DMS53 treated with DMSO at 0.1 percent for 48 hours (cell line): ENCODE data around the gene CSRNP3.

Experiments
- DNase-seq: peaks from one replicate; lab custom pipeline; 2025; ENCODE audit not compliant: unreplicated experiment; lab: John Stamatoyannopoulos, UW

Gene CSRNP3

GRCh38 chr2:165470361-165470760 is 863 bp downstream of the CSRNP3 start:
- DNase-seq, result no peak

- DNase-seq, result no peak
Measured at GRCh38 chr2:165471349-165471950, 2.0 kb downstream of the CSRNP3 start.

- no peak for DNase-seq
Measured at GRCh38 chr2:165472922-165473321, 3.4 kb downstream of the CSRNP3 start.

- peak; percentile 17 for DNase-seq
Measured at GRCh38 chr2:165474619-165475276, 5.2 kb downstream of the CSRNP3 start.

- DNase-seq, result no peak
Measured at GRCh38 chr2:165475277-165476004, 5.9 kb downstream of the CSRNP3 start.

GRCh38 chr2:165479856-165480255 is 10.4 kb downstream of the CSRNP3 start:
- no peak for DNase-seq

GRCh38 chr2:165494573-165494972 is 25.1 kb downstream of the CSRNP3 start:
- no peak for DNase-seq

- no peak for DNase-seq
Measured at GRCh38 chr2:165497659-165498317, 28.3 kb downstream of the CSRNP3 start.

- no peak for DNase-seq
Measured at GRCh38 chr2:165499131-165499530, 29.6 kb downstream of the CSRNP3 start.

GRCh38 chr2:165500001-165500400 is 30.5 kb downstream of the CSRNP3 start:
- DNase-seq, result no peak

- DNase-seq, result no peak
Measured at GRCh38 chr2:165500816-165501215, 31.3 kb downstream of the CSRNP3 start.

- no peak for DNase-seq
Measured at GRCh38 chr2:165505514-165505913, 36.0 kb downstream of the CSRNP3 start.

GRCh38 chr2:165508927-165509326 is 39.4 kb downstream of the CSRNP3 start:
- no peak for DNase-seq

GRCh38 chr2:165513479-165513878 is 44.0 kb downstream of the CSRNP3 start:
- no peak for DNase-seq

- DNase-seq, result no peak
Measured at GRCh38 chr2:165518611-165519010, 49.1 kb downstream of the CSRNP3 start.

- no peak for DNase-seq
Measured at GRCh38 chr2:165522719-165523118, 53.2 kb downstream of the CSRNP3 start.

GRCh38 chr2:165524720-165525119 is 55.2 kb downstream of the CSRNP3 start:
- no peak for DNase-seq

GRCh38 chr2:165528691-165529090 is 59.2 kb downstream of the CSRNP3 start:
- DNase-seq, result no peak

- no peak for DNase-seq
Measured at GRCh38 chr2:165529130-165529529, 59.6 kb downstream of the CSRNP3 start.

- DNase-seq, result no peak
Measured at GRCh38 chr2:165533331-165533730, 63.8 kb downstream of the CSRNP3 start.

GRCh38 chr2:165535471-165535870 is 66.0 kb downstream of the CSRNP3 start:
- DNase-seq, result no peak
